NCI-H2029 treated with DMSO at 0.1 percent for 48 hours (cell line): ENCODE measurements around the gene HHATL.

ENCODE experiments used
- DNase-seq: peaks from one replicate; lab custom pipeline; 2025; lab: John Stamatoyannopoulos, UW

Gene HHATL

GRCh38 chr3:42652611-42653302 is 49.8 kb downstream of the HHATL start:
- peak; percentile 12 for DNase-seq

GRCh38 chr3:42652251-42652610 is 50.4 kb downstream of the HHATL start:
- DNase-seq = no peak

GRCh38 chr3:42651248-42652091 is 51.1 kb downstream of the HHATL start:
- no peak for DNase-seq

- no peak for DNase-seq
Measured at GRCh38 chr3:42649783-42650182, 52.8 kb downstream of the HHATL start.

GRCh38 chr3:42649006-42649405 is 53.6 kb downstream of the HHATL start:
- no peak for DNase-seq

GRCh38 chr3:42647821-42648459 is 54.7 kb downstream of the HHATL start:
- no peak for DNase-seq
